Measurements from ENCODE around the gene SUSD2.

The SUSD2 gene

DNA sequence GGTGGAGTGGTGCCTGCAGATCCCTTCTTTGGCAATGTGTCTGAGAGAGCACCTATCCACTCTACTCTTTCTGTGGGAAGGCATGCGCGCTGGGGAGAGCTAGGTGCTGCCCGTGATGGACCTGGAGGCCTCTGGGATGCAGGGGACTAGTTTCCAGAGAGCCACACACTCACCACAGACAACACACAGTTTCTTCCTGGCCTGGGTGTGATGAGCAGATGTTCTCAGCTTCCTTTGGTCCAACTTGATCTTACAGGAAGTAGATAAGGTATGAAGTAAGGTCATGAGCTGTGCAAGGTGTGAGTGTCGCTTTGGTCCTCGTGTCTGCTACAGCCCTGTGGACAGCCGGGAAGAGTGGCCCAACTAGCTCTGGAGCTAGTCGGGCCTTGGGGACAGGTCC, 27.3 kb upstream of the SUSD2 start:
- DNase-seq (ENCODE audit: low read depth): no peak

GRCh38 chr22:24154826-24155225, 26.5 kb upstream of the SUSD2 start:
- DNase-seq (ENCODE audit: low read depth): no peak

- DNase-seq (ENCODE audit: low read depth): no peak
Measured at GRCh38 chr22:24155627-24156140, 25.6 kb upstream of the SUSD2 start.

GRCh38 chr22:24156141-24156912, 25.0 kb upstream of the SUSD2 start:
- DNase-seq (ENCODE audit: low read depth): no peak

DNA sequence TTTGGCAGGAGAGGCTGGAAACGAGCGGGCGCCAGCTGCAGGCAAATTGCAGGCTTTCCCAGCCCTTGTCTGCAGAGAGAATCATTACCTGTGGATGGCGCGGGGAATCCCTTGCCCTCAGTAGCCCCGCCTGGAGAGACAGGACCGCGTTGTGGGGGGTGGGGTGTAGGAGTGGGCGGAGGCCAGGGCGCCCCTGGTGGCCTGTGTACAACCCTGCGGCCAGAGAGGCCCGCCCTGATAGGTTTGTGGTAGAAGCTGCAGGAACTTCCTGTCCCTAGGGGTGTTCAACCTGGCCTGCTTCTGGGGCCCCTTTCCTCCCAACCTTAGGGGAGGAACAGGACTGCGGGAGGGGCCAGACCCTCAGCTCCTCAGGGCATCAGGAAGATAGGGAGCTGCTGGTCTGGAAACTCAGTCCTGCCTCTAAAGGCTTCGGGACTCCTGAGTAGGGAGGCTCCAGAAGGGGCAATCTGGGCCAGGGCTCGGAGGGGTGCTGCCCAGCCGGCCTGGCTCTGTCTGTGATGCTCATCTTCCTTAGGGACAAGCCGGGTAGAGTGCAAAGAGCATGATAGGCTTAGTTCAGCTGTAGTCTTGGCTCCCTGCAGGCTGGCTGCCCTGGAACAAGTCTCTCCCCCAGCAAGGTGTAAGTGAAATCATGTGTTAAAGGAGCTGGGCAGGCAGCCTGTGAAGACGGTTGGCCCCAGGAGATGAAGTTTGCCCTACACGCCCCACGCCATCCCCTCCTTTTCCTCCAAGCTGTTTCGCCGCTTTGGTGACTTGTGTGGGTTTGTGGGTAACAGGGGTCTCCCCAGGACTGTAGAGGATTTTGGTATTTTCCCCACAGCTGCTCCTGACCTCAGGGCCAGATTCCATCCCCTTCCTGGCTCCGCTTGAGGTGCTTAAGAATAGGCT, 24.1 kb upstream of the SUSD2 start:
- DNase-seq (ENCODE audit: low read depth): no peak

GRCh38 chr22:24157822-24158135, 23.5 kb upstream of the SUSD2 start:
- no peak for DNase-seq (ENCODE audit: low read depth)

GRCh38 chr22:24159650-24160049, 21.6 kb upstream of the SUSD2 start:
- no peak for DNase-seq (ENCODE audit: low read depth)

- no peak for DNase-seq (ENCODE audit: low read depth)
Measured at GRCh38 chr22:24160546-24160945, 20.7 kb upstream of the SUSD2 start.

DNA sequence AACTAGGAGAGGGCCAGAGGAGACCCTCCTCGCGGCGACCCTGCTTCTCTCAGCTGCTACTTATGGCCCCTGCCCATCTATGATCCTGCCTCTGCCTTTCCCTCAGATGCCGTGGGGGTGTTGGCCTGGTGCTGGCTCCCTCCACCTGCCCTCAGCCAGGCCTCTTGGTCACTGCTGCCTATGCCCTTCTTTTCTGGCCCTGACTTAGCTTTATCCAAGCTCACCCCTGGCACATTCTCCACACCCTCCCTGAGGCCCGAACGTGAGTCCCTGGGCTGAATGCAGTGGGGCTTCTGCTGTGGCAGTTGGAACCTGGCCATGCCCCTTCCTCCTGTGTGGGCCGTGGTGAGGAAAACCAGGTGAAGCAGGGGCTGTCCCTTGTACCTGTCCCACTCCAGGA, 19.8 kb upstream of the SUSD2 start:
- no peak for DNase-seq (ENCODE audit: low read depth)

- no peak for DNase-seq (ENCODE audit: low read depth)
Measured at GRCh38 chr22:24161909-24162308, 19.4 kb upstream of the SUSD2 start.

- DNase-seq (ENCODE audit: low read depth): no peak
Measured at GRCh38 chr22:24162436-24162835, 18.9 kb upstream of the SUSD2 start.

DNA sequence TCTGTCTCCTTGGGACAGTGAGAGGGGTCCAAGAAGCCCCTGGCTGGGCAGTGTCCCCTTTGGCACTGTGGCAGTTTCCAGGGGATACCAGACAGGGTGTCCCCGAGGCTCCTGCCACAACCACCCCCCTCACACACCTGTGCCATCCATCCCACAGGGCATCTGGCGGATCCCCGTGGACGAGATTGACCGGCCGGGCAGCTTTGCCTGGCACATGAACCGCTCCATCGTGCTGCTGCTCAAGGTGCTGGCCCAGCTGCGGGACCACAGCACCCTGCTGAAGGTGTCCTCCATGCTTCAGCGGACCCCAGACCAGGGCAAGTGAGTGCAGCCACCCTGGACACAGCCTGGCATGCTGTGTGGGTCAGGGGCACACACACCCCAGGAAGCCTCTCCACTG, 17.0 kb upstream of the SUSD2 start:
- DNase-seq (ENCODE audit: low read depth): no peak

DNA sequence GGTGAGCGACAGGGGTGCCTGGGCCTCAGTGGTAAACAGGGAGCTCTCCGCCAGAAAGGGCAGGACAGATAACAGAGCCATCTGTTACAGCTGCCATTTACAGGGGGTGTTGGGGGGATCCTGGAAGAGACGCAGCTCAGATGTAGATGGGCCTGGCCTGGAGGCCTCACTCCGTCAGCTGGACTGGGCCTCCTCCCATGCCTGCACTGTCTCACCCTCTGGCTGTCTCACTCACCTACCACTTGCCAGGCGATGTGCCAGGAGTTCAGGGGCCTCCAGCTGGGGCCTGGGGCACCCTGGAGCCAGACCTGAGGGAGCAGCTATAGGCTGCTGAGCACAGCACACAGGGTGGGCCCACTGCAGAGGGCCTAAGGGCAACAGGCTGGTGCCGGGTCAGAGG, 16.3 kb upstream of the SUSD2 start:
- no peak for DNase-seq (ENCODE audit: low read depth)

DNA sequence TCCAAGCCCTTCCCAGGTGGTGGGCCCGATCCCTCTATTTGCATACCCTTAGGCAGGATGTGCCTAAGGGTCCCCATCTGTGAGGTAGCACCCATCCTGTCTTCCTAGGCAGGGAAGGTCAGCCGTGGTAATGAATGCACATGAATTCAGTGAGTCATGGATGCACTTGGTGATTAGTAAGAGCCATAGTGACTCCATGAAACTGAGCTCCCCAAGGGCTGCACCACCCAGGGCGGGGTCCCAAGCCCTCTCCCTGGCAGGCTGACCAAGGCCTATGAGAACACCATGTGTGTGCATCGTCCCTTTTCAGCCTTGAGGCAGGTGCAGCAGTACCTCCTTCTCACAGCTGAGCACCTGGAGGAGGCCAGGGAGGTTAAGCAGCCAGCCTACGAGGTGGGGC, 15.6 kb upstream of the SUSD2 start:
- DNase-seq (ENCODE audit: low read depth): no peak

- no peak for DNase-seq (ENCODE audit: low read depth)
Measured at GRCh38 chr22:24166811-24167210, 14.5 kb upstream of the SUSD2 start.

- no peak for DNase-seq (ENCODE audit: low read depth)
Measured at GRCh38 chr22:24169439-24170058, 11.7 kb upstream of the SUSD2 start.

DNA sequence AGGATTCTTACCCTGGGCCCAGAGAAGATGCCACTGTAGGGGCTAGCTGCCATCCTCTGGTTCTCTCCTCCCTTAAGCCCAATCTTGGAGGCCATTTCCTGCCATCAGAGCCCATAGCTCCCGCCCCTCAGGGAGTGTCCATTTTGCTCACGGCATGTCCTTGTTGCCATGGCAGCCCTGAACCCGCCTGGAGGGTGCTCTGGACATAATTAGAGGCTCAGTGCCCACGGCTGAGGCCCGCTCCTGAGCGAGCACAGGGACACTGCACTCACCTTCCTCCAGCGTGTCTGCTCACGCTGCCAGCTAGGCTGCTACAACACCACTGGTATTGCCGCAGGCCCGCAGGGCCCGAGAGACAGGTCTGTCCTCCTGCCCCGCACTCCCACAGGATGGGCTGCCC, 11.1 kb upstream of the SUSD2 start:
- no peak for DNase-seq (ENCODE audit: low read depth)

GRCh38 chr22:24170632-24171031, 10.7 kb upstream of the SUSD2 start:
- no peak for DNase-seq (ENCODE audit: low read depth)

DNA sequence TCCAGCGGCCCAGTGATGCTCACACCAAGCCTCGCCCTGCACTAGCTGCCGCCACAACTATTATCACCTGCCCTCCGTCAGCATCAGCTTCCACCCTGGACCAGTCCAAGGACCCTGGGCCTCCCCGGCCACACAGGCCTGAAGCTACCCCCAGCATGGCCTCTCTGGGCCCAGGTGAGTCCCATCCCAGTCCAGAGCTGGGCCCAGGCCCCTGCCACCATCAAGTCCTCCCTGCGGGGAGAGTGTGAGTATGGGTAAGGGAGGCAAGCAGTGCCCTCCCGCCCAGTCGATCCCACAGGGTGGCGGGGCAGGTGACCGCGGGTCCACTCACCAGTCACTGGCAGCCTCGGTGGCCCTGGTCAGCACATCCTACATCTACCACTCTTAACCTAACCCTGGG, 9.5 kb upstream of the SUSD2 start:
- DNase-seq (ENCODE audit: low read depth): no peak

- DNase-seq (ENCODE audit: low read depth): no peak
Measured at GRCh38 chr22:24175160-24175808, 6.0 kb upstream of the SUSD2 start.

DNA sequence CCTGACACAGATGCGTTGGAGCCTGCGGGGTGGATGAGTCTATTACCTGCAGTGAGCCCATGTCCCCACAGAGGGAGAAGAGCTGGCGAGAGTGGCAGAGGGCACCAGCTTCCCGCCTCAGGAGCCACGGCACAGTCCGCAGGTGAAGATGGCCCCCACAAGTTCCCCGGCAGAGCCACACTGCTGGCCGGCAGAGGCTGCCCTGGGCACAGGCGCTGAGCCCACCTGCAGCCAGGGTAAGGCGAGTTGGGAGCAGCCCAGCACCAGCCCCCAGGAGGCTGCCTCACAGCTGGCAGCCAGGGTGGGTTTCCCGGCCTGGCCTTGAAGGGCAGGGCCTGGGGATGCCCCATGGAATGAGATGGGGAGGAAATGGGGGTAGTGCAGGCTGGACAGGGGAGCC, 5.2 kb upstream of the SUSD2 start:
- no peak for DNase-seq (ENCODE audit: low read depth)

GRCh38 chr22:24176630-24177029, 4.7 kb upstream of the SUSD2 start:
- DNase-seq (ENCODE audit: low read depth): no peak

Data from non-pigmented ciliary epithelial cell (primary cell).